GM13977 (cell line): ENCODE results near the gene SAMD9L.

ENCODE experiments used
- DNase-seq: peaks from one replicate; pipeline ENCODE4 v3.0.0; 2012; ENCODE audit warnings: low spot score
- CTCF ChIP-seq: IDR thresholded peaks from 2 replicates; pipeline ENCODE4 v1.5.1; 2012; ENCODE audit warnings: mild to moderate bottlenecking, control low read depth; ENCODE audit not compliant: insufficient read depth; ENCODE audit errors: extremely low read depth, missing control alignments
- in situ Hi-C: fragments of 300-500 bp; cut with MboI; formaldehyde crosslinking; loops from one replicate; pipeline ENCODE4 v1.12.0; 2022; ENCODE audit warnings: low sequenced_read_pairs, low pct_unique_long_range_greater_than_20kb, mixed read lengths, inconsistent platforms; ENCODE audit not compliant: unreplicated experiment

SAMD9L gene

GRCh38 chr7:93148727-93149126, 542 bp upstream of the SAMD9L start:
- no peak for DNase-seq
- TF ChIP-seq CTCF, result no peak
- in situ Hi-C loops, result no loop called here

- in situ Hi-C loops, result no loop called here
- DNase-seq, result peak; percentile 17
- no peak for TF ChIP-seq CTCF
Measured at GRCh38 chr7:93147363-93147762, 822 bp downstream of the SAMD9L start.

GRCh38 chr7:93146472-93147141, 1.6 kb downstream of the SAMD9L start:
- TF ChIP-seq CTCF, result no peak
- no peak for DNase-seq
- in situ Hi-C loops, result no loop called here

- TF ChIP-seq CTCF, result no peak
- no peak for DNase-seq
- in situ Hi-C loops, result no loop called here
Measured at GRCh38 chr7:93146036-93146435, 2.1 kb downstream of the SAMD9L start.

GRCh38 chr7:93145354-93145753, 2.8 kb downstream of the SAMD9L start:
- DNase-seq, result no peak
- no peak for TF ChIP-seq CTCF
- in situ Hi-C loops, result no loop called here

GRCh38 chr7:93142127-93142526, 6.1 kb downstream of the SAMD9L start:
- in situ Hi-C loops, result no loop called here
- no peak for DNase-seq
- no peak for TF ChIP-seq CTCF
